Measurements from ENCODE around the gene PI4KB.
"Not testable (repeated sequence)": the region's sequence is repeated elsewhere in the genome, so short reads cannot be mapped to it uniquely, and the experiment has no call there.

PI4KB gene

GRCh38 chr1:151281225-151281968 lies 45.8 kb downstream of the PI4KB start:
- DNase-seq (ENCODE audit: low spot score) = peak; percentile 82

GRCh38 chr1:151277249-151277648 lies 50.0 kb downstream of the PI4KB start:
- no peak for DNase-seq (ENCODE audit: low spot score)

GRCh38 chr1:151275341-151275740 lies 51.9 kb downstream of the PI4KB start:
- DNase-seq (ENCODE audit: low spot score) = not testable (repeated sequence)

- no peak for DNase-seq (ENCODE audit: low spot score)
Observed at GRCh38 chr1:151273924-151274466, 53.2 kb downstream of the PI4KB start.

GRCh38 chr1:151267760-151268159 lies 59.5 kb downstream of the PI4KB start:
- DNase-seq (ENCODE audit: low spot score) = no peak

GRCh38 chr1:151266821-151267220 lies 60.4 kb downstream of the PI4KB start:
- no peak for DNase-seq (ENCODE audit: low spot score)

- no peak for DNase-seq (ENCODE audit: low spot score)
Observed at GRCh38 chr1:151266315-151266714, 60.9 kb downstream of the PI4KB start.

- no peak for DNase-seq (ENCODE audit: low spot score)
Observed at GRCh38 chr1:151265446-151266236, 61.6 kb downstream of the PI4KB start.

- DNase-seq (ENCODE audit: low spot score) = no peak
Observed at GRCh38 chr1:151259351-151259750, 67.9 kb downstream of the PI4KB start.

GRCh38 chr1:151255381-151255780 lies 71.8 kb downstream of the PI4KB start:
- DNase-seq (ENCODE audit: low spot score) = no peak

- peak; percentile 97 for DNase-seq (ENCODE audit: low spot score)
Observed at GRCh38 chr1:151254217-151255213, 72.7 kb downstream of the PI4KB start, which contains the start of gene PSMD4. TSS of gene PSMD4 (plus strand) at chr1:151254734. CDS start at chr1:151254783, 49 bp downstream.

GRCh38 chr1:151251656-151252470 lies 75.4 kb downstream of the PI4KB start:
- DNase-seq (ENCODE audit: low spot score) = peak; percentile 64

- no peak for DNase-seq (ENCODE audit: low spot score)
Observed at GRCh38 chr1:151246786-151247185, 80.4 kb downstream of the PI4KB start.

GRCh38 chr1:151243683-151244216 lies 83.5 kb downstream of the PI4KB start:
- no peak for DNase-seq (ENCODE audit: low spot score)

GRCh38 chr1:151242442-151242841 lies 84.8 kb downstream of the PI4KB start:
- DNase-seq (ENCODE audit: low spot score) = no peak
